Iris pigment epithelial cell (primary cell): ENCODE measurements around the gene POTEG.
"Not testable (repeated sequence)": the region's sequence is repeated elsewhere in the genome, so short reads cannot be mapped to it uniquely, and the experiment has no call there.

Source experiments
- DNase-seq: peaks from one replicate; pipeline ENCODE4 v3.0.0-alpha.2; 2011; ENCODE audit warnings: low read depth

Gene POTEG

DNA sequence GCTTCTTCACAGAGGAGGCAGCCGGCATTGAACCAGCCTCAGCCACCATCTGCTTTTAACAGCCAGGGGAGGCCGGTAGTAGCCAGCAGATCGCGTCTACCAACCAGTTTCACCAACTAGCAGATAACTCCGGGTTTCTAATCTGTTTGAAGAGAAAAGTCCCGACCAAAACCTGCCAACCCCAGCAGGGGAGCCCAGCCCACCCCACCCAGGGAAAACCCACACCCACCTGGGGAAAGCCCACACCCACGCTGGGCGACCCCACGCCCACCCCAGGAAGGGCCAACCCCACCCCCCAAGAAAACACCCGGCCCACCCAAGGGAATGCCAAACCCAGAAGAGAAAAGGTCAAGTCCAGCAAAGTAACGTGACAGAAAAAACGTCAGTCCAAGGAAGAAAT lies at the start of gene POTEG:
Gene POTEG (minus strand): TSS at position 101 of the 400 bp plus-strand sequence. CDS start 52 bp downstream, at position 49.
- DNase-seq: not testable (repeated sequence)

DNA sequence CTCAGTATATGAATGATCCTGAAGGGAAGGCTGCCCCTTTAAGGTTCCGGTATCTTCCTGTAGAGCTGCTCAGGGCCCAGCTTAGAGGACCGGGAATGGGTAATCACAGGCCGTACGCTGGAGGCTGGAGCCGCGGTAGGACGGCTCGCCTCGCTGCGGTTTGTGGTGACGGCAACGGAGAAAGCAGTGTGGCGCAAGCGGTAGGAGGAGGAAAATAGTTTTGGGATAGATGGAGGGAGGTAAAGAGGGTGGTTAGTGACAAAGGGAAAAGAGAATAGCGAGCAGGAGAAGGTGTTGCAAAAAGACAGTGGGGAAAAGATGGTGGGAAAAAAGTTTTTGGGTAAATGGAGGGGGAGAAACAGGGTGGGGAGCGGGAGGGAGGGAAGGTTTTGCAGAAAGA lies 48.0 kb upstream of the POTEG start:
- not testable (repeated sequence) for DNase-seq

DNA sequence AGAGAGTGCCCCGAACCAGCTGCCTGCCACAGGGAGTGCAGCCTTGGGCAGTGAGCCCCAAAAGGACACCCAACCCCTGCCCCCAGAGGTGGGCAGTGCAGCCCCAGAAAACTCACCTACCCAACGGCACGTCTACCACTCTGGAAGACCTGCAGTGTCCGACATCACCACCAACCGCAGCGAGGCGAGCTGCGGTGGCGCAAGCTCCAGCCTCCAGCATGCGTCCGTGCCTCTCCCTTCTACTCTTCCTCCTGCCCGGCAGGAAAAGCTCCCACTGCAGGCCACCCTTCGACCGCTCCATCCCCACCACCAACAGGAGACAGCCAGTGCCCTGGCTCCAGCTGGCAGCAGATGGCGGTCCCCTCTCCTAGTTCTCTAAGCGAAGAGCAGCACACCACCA lies 47.3 kb upstream of the POTEG start:
- DNase-seq: not testable (repeated sequence)

DNA sequence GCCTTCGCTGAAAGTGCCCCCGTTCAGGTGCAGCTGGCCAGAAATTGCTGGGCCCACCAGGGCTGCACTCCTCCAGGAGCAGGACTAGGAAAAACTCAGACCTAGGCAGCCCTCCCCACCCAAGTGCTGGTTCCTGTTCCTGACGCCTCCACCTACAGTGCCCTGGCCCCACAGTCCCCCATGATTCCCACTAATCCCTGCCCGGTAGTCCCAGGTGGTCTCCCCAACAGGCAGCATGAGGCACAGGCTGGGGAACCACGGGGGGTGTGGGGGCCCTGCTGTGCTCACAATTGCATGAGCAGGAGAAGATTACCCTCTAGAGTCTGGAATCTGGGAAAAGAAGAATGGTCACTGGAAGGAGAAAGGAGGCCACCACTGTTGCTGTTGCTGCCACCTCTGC lies 46.4 kb upstream of the POTEG start:
- not testable (repeated sequence) for DNase-seq

DNA sequence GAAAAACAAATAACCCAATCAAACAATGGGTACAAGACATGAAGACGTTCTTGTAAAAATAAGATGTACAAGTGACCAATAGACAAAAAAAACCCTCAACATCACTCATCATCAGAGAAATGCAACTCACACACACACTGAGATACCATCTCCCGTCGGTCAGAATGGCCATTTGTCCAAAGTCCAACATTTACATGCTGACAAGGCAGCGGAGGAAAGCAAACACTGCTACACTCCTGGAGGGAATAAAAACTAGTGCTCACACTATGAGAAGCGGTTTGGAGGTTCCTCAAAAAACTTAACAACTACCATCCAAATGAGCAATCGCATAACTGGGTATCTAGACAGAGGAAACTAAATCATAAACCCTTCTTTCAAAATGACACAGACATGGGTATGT lies 11.6 kb upstream of the POTEG start:
- DNase-seq: not testable (repeated sequence)

DNA sequence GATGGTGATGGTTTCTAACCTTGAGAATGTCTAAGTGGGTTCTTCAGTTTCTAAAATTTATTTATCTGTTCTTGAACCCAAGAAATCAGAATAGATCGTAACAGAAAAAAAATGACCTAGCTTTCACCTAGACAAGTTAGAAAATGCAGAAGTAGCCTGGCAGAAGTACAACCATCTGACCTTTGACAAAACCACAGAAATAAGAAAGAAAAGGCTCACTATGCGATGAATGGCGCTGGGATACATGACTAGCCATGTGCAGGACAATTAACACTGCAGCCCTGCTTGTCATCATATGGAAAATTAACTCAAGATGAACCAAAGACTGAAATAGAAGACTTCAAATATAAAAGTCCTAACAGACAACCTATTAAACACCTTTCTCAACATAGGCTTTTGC lies 5.7 kb upstream of the POTEG start:
- DNase-seq: not testable (repeated sequence)

DNA sequence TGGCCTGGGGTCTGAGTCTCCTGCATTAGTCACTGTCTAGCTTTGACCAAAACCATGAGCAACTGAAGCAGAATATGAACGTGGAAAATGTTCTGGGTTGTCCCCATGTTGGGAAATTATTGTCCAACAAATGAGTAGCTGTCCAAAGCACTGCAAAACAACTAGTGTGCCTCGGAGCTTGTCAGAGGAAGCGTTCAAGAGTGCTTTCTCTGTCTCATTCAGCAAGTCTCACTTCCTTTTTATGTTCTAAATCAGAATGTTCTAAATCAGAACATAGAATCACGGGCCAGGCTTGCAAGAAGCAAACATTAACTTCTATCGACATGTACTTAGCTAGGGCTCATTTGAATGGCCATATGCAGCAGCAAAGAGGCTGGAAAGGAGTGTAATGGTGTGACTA lies 5.1 kb upstream of the POTEG start:
- DNase-seq: not testable (repeated sequence)

DNA sequence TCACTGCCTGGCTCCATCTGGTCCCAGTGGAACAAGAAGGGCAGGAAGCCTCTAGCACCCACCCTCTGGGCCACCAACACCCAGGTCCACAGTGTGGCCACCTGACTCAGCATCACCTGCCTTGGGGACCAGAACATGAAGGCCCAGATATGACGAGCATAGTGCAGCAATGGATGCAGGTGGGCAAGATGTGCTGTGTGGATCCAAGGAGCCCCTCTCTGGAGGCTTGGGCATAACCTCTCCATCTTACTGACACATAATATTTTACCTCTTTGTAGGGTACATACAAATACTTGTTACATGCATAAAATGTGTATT lies 2.9 kb upstream of the POTEG start:
- DNase-seq: not testable (repeated sequence)

DNA sequence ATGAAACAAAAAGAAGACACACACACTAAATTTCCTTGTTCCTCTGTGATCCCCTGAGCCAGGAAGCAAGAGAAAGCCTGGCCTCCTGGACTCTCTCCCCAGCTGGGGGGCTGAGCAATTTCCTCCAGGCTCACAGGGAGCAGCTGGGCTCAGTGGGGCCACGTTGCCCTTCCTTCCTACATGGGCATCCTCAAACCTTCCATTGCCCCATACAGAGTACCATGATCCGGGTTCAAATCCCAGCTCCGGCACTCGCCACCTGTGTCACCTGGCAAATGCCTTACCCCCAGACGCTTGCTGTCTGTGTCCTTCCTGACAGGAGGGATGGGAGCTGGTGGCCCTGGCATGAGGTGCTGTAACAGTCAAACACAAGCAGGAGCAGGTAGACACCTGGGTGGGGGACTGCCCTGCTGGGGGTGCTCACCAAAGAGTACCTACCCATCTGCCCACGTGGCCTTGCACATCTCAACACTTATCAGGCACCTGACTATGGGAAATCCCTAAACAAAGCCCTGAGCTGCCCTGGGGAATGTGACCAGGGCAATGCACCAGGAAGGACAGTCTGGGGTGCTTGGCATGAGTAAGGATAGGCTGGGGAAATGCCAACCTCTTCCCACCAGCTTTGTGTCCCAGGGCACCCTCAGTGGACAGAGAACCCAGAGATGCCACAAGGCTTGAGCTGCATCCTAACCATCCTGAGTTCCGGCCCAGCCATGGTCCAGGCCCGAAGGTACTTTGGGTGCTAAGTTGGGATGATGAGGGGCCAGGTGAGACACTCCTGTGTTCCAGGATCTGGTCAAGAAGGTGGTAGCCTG lies 2.4 kb upstream of the POTEG start:
- DNase-seq: not testable (repeated sequence)

DNA sequence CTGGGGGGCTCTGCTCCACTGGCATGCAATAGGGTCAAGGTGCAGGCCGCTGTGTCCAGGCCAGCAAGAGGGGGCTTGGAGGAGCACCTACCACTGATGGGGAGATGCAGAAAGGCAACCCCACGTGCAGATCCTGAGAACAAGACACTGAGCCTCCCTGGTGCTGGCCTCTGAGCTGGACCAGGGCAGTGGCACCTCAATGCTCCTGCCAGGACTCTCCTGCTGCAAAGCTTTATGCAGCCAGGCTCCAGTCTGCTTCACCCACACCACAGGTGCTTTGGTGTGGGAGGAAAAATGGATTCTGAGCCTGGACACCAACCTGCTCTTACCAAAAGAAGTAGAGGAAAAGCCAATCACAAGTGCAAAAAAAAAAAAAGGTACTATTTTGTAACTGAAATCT lies 1.7 kb upstream of the POTEG start:
- DNase-seq: not testable (repeated sequence)

DNA sequence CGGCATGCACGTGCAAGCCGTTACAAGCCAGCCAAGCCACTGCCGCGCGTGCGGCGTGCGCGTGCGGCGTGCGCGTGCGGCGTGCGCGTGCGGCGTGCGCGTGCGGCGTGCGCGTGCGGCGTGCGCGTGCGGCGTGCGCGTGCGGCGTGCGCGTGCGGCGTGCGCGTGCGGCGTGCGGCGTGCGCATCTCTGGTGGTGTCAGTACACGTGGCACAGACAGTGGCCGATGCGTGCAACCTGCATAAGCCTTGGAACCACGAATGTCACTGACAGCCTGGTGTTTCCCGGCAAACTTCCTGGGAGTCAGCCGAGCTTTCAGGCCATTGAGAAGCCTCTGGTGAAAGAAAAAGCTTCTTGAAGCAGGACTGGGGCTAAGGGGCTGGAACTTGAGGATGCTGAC lies 750 bp upstream of the POTEG start:
- not testable (repeated sequence) for DNase-seq

DNA sequence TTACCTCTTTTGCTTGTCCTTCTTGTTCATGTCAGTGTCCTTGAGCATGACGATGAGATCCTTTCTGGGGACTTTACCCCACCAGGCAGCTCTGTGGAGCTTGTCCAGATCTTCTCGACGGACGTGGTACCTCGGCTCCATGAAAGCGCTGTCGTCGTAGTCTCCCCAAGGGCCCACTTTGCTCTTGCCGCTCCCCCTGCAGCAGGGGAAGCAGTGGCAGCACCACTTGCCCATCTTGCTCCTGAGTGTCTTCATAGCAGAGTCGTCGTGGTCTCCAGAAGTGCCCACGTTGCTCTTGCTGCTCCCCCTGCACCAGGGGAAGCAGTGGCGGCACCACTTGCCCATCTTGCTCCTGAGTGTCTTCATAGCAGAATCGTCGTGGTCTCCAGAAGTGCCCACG lies 376 bp downstream of the POTEG start:
- DNase-seq: not testable (repeated sequence)

DNA sequence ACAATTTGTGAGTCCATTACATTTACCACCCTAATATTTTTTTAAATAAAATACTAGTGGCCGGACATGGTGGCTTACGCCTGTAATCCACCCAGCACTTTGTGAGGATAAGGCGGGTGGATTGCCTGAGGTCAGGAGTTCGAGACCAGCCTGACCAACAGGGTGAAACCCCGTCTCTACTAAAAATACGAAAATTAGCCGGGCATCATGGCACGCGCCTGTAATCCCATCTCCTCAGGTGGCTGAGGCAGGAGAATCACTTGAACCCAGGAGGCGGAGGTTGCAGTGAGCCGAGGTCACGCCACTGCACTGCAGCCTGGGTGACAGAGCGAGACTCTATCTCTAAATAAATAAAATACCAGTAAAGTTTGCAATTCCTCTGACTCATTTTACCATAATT lies 25.6 kb downstream of the POTEG start:
- DNase-seq: not testable (repeated sequence)

DNA sequence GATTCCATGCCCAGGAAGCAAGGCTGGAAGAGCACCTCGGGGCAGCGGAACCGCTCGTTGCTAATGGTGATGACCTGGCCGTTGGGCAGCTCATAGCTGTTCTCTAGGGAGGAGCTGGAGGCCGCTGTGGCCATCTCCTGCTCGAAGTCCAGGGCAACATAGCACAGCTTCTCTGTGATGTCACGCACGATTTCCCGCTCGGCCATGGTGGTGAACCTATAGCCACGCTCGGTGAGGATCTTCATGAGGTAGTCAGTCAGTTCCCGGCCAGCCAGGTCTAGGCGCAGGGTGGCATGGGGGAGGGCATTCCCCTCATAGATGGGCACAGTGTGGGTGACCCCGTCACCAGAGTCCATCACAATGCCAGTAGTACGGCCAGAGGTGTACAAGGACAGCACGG lies 32.0 kb downstream of the POTEG start:
- not testable (repeated sequence) for DNase-seq

DNA sequence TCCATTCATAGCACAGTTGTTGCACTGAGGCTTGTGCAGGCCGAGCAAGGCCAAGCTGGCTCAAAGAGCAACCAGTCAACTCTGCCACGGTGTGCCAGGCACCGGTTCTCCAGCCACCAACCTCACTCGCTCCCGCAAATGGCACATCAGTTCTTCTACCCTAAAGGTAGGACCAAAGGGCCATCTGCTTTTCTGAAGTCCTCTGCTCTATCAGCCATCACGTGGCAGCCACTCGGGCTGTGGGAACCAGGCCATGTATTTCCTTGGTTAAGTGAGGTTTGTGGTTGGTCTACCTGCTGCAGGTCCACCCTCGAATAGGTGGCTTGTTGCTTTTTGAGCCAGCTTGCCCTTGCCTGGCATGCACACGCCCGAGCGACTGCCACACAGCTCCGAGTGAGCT lies 39.4 kb downstream of the POTEG start:
- DNase-seq: not testable (repeated sequence)

DNA sequence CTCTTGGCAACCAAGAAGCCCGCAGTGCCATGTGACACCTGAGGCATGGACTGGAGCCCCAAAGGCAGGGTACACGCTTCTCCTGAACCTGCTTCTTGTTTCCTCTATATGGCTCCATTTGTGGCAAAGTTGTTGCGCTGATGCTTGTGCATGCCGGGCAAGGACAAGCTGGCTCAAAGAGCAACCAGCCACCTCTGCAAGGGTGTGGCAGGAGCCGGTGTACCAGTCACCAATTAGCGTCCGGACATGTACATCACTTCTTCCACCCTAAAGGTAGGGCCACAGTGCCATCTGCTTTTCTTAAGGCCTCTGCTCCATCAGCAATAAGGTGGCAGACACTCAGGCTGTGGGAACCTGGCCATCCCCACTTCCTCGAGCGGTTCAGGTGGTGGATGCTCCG lies 43.9 kb downstream of the POTEG start:
- DNase-seq: not testable (repeated sequence)

DNA sequence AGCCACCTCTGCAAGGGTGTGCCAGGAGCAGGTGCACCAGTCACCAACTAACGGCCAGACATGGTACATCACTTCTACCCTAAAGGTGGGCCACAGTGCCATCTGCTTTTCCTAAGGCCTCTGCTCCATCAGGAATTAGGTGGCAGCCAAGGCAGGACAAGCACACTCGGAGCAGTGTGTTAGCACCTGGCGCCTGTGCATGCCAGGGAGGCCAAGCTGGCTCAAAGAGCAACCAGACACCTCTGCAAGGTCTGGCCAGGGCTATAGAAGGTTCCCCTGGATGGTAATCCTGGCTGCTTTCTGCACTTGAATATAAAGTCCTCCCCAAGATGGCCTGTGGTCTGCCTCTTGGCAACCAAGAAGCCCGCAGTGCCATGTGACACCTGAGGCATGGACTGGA lies 45.4 kb downstream of the POTEG start:
- not testable (repeated sequence) for DNase-seq

DNA sequence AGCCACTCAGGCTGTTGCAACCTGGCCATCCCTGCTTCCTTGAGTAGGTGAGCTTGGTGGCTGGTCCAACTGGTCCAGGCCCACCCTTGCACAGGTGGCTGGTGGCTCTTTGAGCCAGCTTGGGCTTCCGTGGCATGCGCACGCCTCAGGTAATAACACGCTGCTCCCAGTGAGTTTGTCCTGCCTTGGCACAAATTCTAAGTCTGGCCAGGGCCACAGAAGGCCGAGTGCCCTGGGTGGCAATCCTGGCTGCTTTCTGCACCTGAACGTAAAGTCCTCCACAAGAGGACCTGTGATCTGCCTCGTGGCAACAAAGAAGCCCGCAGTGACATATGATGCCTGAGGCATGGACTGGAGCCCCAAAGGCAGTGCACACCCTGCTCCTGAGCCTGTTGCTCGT lies 47.1 kb downstream of the POTEG start:
- DNase-seq: not testable (repeated sequence)

DNA sequence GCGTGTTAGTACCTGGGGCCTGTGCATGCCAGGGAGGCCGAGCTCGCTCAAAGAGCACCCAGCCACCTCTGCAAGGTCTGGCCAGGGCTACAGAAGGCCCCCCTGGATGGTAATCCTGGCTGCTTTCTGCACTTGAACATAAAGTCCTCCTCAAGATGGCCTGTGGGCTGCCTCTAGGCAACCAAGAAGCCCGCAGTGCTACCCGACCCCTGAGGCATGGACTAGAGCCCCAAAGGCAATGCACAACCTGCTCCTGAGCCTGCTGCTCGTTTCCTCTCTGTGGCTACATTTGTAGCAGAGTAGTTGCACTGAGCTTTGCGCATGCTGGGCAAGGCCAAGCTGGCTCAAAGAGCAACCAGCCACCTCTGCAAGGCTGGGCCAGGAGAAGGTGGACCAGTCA lies 47.8 kb downstream of the POTEG start:
- not testable (repeated sequence) for DNase-seq

DNA sequence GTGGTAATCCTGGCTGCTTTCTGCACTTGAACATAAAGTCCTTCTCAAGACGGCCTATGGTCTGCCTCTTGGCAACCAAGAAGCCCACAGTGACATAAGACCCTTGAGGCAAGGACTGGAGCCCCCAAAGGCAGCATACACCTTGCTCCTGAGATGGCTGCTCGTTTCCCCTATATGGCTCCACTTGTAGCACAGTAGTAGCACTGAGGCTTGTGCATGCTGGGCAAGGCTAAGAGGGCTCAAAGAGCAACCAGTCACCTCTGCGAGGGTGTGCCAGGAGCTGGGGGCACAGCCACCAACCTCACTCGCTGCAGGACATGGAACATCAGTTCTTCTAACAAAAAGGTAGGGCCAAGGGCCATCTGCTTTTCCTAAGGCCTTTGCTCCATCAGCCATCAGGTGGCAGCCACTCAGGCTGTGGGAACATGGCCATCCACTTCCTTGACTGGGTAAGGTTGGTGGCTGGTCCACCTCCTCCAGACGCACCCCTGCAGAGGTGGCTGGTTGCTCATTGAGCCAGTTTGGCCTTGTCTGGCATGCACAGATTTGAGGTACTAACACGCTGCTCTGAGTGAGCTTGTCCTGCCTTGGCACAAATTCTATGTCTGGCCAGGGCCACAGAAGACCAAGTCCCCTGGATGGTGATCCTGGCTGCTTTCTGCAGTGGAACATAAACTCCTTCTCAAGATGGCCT lies 49.9 kb downstream of the POTEG start:
- not testable (repeated sequence) for DNase-seq

DNA sequence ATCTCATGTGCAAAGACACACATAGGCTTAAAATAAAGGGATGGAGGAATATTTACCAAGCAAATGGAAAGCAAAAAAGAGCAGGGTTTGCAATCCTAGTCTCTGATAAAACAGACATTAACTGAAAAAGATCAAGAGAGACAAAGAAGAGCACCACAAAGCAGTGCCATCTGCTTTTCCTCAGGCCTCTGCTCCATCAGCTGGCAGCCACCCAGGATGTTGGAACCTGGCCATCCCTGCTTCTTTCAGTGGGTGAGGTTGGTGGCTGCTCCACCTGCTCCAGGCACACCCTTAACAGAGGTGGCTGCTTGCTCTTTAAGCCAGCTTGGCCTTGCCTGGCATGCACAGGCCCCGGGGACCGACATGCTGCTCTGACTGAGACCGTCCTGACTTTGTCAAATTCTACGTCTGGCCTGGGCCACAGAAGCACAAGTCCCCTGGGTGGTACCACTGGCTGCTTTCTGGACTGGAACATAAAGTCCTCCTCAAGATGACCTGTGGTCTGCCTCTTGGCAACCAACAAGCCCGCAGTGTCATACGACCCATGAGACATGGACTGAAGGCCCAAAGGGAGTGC lies 51.0 kb downstream of the POTEG start:
- not testable (repeated sequence) for DNase-seq

DNA sequence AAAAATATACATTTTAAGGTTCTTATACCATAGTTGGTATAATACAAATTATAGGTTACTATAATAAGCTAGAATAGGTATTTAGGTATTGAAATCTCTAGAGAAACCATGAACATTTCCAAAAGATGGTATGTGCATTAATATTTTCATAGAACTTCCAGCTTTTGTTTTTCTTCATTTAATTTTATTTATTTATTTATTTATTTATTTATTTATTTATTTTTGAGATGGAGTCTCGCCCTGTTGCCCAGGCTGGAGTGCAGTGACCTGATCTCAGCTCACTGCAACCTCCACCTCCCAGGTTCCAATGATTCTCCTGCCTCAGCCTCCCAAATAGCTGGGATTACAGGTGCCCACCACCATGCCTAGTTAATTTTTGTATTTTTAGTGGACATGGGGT lies 54.0 kb downstream of the POTEG start:
- DNase-seq: not testable (repeated sequence)

DNA sequence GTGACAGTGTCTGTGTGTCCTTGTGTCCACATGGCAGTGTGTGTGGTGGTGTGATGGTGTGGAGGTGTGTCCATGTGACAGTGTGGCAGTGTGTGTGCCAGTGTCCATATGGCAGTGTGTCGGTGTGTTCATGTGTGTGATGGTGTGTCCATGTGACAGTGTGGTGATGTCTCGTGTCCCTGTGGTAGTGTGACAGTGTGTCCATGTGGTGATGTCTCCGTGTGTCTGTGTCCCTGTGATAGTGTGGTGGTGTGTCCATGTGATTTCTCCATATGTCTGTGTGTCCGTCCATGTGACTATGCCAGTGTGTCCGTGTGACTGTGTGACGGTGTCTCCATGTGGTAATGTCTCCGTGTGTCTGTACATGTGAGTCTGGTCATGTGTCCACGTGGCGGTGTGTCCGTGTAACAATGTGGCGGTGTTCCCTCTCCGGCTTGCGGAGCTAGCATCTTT lies 59.7 kb downstream of the POTEG start:
- not testable (repeated sequence) for DNase-seq
